ENCODE results near the gene ZNF511. TPM values are rescaled to one million over a fixed set of nuclear protein-coding genes. Genes with fewer than 3 reads are reported as not detected.

ZNF511 gene
- total RNA-seq, 1 experiment from 2014 or later: 78.4 TPM

DNA sequence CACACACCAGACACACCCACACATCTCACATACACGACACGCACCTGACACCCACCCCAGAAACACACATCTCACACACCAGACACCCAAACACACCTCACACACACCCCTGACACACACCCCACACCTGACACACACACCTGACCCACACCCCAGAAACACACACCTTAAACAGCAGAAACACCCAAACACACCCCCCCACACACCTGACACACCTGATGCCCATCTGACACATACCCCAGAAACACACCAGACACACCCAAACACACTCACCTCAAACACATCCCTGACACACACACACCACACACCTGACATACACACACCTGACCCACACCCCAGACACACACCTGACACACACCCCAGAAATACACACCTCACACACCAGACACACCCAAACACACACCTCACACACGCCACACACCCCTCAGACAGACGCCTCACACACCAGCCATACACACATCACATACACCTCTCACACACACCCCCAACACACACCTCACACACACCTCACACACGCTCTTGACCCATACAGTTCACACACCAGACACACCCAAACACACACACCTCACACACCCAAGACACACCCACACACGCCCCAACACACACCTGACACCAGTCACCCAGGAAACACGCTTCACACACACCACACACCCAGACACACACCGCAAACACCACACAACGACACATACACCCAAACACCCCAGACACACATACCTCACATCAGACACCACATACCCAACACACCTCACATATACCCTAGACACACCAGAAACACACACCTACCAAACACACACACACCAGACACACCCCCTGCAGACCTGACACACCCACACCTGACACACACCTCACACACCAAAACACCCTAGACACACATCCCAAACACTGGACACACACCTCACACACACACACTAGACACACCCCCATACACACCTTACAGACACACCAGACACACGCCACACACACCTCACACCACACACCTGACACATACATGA is 29.7 kb downstream of the ZNF511 start:
- no peaks in the 10 kb centered on the region for H3K9me2 ChIP-seq (replicated peaks; ENCODE audit: low read length)
- intact Hi-C loops (cut with micrococcal nuclease): no loop called here
- no peaks in the 10 kb centered on the region for H4K20me1 ChIP-seq (ENCODE audit: low read length)
- no peaks in the 10 kb centered on the region for H3K36me3 ChIP-seq (ENCODE audit: low read depth, low read length)
- H3K27ac ChIP-seq (ENCODE audit: low read length): no peak overlapping the region
- H3K4me3 ChIP-seq (ENCODE audit: low read length): no peak overlapping the region
- ChIA-PET CTCF (no interaction called here), POLR2A (ENCODE audit: unreplicated experiment) (no interaction called here)
- no peaks in the 10 kb centered on the region for H3F3A ChIP-seq (ENCODE audit: low read length, unreplicated experiment)
- H2AFZ ChIP-seq (ENCODE audit: low read length): no peak overlapping the region
- no peak for ATAC-seq
- TF ChIP-seq EZH2phosphoT487 (IDR thresholded peaks at IDR 0.05; ENCODE audit: borderline replicate concordance, low read length) (no peak), EZH2 (IDR thresholded peaks at IDR 0.05; ENCODE audit: low read length, unreplicated experiment) (no peak)
- TF ChIP-seq, protein P1, sequence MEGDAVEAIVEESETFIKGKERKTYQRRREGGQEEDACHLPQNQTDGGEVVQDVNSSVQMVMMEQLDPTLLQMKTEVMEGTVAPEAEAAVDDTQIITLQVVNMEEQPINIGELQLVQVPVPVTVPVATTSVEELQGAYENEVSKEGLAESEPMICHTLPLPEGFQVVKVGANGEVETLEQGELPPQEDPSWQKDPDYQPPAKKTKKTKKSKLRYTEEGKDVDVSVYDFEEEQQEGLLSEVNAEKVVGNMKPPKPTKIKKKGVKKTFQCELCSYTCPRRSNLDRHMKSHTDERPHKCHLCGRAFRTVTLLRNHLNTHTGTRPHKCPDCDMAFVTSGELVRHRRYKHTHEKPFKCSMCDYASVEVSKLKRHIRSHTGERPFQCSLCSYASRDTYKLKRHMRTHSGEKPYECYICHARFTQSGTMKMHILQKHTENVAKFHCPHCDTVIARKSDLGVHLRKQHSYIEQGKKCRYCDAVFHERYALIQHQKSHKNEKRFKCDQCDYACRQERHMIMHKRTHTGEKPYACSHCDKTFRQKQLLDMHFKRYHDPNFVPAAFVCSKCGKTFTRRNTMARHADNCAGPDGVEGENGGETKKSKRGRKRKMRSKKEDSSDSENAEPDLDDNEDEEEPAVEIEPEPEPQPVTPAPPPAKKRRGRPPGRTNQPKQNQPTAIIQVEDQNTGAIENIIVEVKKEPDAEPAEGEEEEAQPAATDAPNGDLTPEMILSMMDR (conservative IDR thresholded peaks at IDR 0.05; ENCODE audit: low read depth, low read length): no peak
- H3K27me3 ChIP-seq (ENCODE audit: low read length): peaks cover 31% of the 10 kb centered on the region
- no peak overlapping the region for H3K4me2 ChIP-seq (ENCODE audit: low read length)
- H3K4me1 ChIP-seq (ENCODE audit: insufficient read depth, low read length): peaks cover 2% of the 10 kb centered on the region; the same call in 1 of the 2 replicates
- no peak for DNase-seq
- no TSS peak for BruUV-seq (replicated peaks)
- H3K9ac ChIP-seq (ENCODE audit: low read length): no peak overlapping the region
- H3K79me2 ChIP-seq (ENCODE audit: low read length): no peaks in the 10 kb centered on the region
- no peaks in the 10 kb centered on the region for H3K9me3 ChIP-seq (ENCODE audit: low read length)

- no peaks in the 10 kb centered on the region for H4K20me1 ChIP-seq (ENCODE audit: low read length)
- intact Hi-C loops (cut with micrococcal nuclease): no loop called here
- ChIA-PET POLR2A (ENCODE audit: unreplicated experiment) (no interaction called here), CTCF (no interaction called here)
- H3K9ac ChIP-seq (ENCODE audit: low read length): no peak overlapping the region
- H3K4me3 ChIP-seq (ENCODE audit: low read length): no peak overlapping the region
- no peaks in the 10 kb centered on the region for H3K9me3 ChIP-seq (ENCODE audit: low read length)
- H3K27ac ChIP-seq (ENCODE audit: low read length): no peak overlapping the region
- peaks cover 5% of the 10 kb centered on the region; the same call in 1 of the 2 replicates for H3K4me1 ChIP-seq (ENCODE audit: insufficient read depth, low read length)
- H3K9me2 ChIP-seq (replicated peaks; ENCODE audit: low read length): no peaks in the 10 kb centered on the region
- no peaks in the 10 kb centered on the region for H3F3A ChIP-seq (ENCODE audit: low read length, unreplicated experiment)
- TF ChIP-seq, protein P1 (conservative IDR thresholded peaks at IDR 0.05; ENCODE audit: low read depth, low read length): no peak
- TF ChIP-seq EZH2phosphoT487 (IDR thresholded peaks at IDR 0.05; ENCODE audit: borderline replicate concordance, low read length) (no peak), EZH2 (IDR thresholded peaks at IDR 0.05; ENCODE audit: low read length, unreplicated experiment) (no peak)
- H3K36me3 ChIP-seq (ENCODE audit: low read depth, low read length): no peaks in the 10 kb centered on the region
- ATAC-seq: no peak
- no peak overlapping the region for H2AFZ ChIP-seq (ENCODE audit: low read length)
- DNase-seq: no peak
- H3K4me2 ChIP-seq (ENCODE audit: low read length): no peak overlapping the region
- no peaks in the 10 kb centered on the region for H3K79me2 ChIP-seq (ENCODE audit: low read length)
- peaks cover 27% of the 10 kb centered on the region for H3K27me3 ChIP-seq (ENCODE audit: low read length)
- no TSS peak for BruUV-seq (replicated peaks)
Measured at GRCh38 chr10:133339708-133340380, 31.1 kb downstream of the ZNF511 start.

All from PC-3 (cell line).